Left kidney (tissue), 2 donors: ENCODE results near the gene ZNF148. TPM values are rescaled to one million over a fixed set of nuclear protein-coding genes. Genes with fewer than 3 reads are reported as not detected.

Experiments used
- DNase-seq: peaks from one replicate; pipeline ENCODE4 v3.0.0-alpha.2; 2013
- polyA plus RNA-seq: library from polyadenylated mRNA; unstranded; fragments of 120-200 nt; gene quantifications from one replicate; pipeline ENCODE4 v1.2.1, GENCODE V29; 2013; ENCODE audit not compliant: insufficient read length

ZNF148 gene
- polyA plus RNA-seq, 1 donor: 51.8 TPM

DNA sequence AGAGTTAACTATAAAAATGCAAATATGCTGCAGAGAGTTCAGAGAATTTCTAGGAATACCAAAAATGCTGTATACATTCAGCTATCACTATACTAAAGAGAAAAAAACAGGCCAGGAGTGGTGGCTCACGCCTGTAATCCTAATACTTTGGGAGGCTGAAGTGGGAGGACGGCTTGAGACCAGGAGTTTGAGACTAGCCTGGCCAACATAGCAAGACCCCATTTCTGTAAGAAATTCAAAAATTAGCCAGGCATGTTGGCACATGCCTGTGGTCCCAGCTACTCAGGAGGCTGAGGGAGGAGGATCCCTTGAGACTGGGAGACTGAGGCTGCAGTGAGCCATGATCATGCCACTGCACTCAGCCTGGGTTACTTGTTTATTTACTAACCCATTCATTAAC is 87.9 kb downstream of the ZNF148 start:
- DNase-seq: no peak

DNA sequence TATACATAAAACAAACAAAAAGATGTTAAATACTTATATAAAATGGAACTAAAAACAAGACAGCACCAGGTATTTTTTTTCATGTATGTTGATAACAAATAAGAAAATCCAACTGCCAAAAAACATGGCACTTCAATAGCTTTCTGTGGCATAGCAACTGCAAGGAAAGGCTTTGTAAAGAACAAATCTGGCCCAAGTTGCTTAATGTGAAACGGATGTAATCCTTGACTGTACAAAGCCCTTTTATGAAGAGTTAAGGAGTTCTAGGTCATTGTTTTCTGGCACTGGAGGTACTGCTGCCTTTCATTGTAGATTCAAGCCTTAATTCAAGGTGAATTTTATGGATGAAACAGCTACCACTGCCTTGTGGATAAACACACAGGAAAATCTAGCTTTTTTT is 93.7 kb downstream of the ZNF148 start:
- no peak for DNase-seq

DNA sequence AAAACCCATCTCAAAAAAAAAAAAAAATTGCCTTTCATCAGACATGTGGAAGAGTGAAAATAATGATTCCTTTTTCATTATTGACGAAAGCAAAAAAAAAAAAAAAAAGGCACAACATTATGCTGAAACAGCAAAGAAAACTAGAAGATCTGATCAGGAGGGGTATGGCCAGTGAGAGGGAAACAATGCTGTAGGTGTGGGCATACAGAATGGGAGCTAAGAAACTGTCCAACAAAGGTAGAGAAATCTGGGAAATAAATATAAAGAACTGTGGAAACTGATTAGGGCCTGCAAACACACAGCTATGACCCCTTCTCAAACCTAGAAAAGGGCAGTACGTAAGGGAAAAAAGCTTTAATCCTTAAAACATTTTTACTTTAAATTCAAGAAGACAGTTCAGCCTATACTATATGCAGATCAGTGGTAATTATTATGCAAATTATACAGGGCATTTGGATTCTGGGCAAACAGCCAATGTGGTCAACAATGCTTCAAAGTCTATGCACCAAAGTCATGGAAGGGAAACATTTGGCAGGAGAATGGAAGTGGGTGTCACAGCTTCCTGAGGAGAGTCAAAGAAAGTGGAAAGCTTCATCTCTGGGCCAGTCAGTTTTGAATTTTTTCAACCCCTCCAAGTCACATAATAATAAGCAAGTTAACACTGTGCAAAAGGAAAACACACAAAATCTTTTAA is 94.3 kb downstream of the ZNF148 start:
- no peak for DNase-seq

DNA sequence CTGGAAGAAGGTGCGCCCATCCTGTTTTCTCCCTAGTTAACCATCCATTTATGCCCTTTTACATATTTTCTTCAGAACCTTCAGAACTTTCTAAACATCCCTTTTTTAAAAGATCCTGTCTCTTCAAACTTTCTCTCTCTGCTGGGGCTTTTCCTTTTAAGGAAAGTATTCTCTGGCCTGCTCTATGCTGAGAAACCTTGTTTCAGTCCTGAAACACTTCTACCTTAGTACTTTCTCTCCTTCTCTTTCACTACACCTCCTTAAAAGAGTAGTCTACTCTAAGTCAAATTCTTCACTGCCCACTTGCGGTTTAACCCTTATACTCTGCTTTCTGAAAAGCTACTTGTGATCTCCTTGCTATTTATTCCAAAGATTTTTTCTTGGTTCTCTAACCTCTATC is 97.0 kb downstream of the ZNF148 start:
- no peak for DNase-seq

DNA sequence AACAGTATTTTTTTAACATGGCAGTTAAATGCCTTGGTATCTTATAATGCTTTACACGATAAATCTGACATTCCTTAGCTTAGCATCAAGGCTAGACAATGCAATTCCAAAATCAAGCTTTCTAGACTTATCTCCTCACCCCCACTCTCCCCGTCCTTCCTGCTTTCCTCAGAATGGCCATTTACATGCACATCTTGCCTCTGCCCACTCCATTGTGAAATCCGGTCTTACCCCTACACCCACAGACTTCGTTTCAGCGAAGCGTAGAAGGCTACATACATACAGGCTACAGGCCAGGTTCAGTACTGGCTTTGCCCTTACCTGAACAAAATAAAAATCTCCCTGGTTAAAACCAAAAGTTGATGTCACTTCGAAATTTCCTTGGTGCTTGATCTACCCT is 104.0 kb downstream of the ZNF148 start:
- no peak for DNase-seq

DNA sequence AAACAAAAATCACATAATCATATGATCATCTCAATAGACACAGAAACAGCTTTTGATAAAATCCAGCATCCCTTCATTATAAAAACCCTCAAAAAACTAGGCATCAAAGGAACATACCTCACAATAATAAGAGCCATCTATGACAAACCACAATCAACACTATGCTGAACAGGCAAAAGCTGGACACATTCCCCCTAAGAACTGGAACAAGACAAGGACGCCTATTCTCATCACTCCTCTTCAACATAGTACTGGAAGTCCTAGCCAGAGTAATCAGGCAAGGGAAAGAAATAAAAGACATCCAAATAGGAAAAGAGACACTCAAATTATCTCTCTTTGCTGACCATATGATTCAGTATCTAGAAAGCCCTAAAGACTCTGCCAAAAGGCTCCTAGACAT is 107.7 kb downstream of the ZNF148 start:
- DNase-seq: no peak

DNA sequence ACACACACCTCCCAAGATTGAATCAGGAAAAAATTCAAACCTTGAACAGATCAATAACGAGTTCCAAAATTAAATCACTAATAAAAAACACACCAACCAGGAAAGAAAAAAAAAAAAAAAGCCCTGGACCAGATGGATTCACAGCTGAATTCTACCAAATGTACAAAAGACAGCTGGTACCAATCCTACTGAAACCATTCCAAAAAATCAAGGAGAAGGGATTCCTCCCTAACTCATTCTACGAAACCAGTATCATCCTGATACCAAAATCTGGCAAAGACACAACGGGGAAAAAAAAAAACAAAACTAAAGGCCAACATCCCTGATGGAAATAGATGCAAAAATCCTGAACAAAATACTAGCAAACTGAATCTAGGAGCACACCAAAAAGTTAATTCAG is 108.2 kb downstream of the ZNF148 start:
- DNase-seq: no peak

DNA sequence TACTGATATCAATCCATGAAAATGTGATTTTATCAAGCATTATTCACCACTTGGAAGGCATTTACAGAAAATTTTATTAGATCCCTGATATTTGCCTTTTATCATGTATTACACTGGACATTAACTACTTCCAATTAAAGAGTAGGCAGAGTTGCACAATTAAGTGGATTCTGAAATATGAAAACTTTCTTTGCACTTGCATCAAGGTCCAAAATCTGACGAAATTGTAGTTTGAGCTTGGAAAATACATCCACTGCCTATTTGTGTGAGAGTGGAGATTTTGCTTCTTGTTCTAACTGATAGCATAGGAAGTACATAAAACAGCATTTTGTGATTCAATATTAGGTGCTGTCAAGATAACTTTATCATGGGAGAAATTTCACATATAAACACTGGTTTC is 113.0 kb downstream of the ZNF148 start:
- DNase-seq: no peak

DNA sequence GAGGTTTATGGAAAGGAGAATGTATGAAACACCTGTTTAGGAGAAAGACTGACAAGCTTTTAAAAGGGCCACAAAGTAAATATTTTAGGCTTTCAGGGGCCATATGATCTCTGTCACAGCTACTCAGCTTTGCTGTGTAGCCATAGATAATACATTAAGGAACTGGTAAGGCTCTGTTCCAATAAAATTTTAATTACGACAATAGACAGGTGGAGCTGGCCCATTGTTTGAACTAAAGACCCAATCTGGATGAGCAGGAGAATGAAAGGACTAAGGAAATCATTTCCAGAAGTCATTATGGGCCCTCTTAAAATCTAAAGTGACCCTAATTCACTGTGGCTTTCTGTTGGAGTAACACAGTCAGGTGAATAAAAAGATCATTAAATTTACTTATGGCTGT is 114.1 kb downstream of the ZNF148 start:
- DNase-seq: no peak

DNA sequence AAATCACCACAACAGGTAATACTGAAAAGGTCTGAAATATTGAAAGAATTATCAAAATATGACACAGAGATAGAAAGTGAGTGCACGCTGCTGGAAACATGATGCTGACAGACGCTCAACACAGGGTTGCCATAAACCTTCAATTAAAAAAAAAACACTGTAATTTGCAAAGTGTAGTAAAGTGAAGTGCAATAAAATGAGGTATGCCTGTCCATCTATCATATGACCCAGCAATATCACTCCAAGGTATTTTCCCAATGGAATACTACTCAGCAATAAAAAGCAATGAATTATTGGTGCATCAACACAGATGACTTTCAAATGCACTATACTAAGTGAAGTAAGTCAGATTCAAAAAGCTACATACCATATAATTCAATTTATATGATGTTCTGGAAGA is 115.0 kb downstream of the ZNF148 start:
- DNase-seq: no peak

DNA sequence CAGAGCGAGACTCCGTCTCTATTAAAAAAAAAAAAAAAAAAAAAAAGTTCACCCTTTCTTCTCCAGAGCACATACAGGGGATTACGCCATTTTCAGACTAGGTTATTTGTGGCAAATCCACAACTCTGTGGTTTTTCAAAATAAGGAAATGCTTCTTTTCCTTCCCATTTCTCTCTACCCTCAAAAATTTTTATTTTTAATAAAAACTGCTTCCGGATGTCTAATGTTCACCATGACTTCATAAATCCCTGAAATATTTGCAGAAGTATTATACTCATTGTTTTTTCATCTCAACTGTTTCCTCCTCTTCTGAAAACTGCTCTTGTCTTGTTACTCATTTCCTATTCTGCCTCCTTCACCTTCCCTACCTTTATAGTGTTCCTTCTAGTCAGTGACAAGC is 117.6 kb downstream of the ZNF148 start:
- no peak for DNase-seq

DNA sequence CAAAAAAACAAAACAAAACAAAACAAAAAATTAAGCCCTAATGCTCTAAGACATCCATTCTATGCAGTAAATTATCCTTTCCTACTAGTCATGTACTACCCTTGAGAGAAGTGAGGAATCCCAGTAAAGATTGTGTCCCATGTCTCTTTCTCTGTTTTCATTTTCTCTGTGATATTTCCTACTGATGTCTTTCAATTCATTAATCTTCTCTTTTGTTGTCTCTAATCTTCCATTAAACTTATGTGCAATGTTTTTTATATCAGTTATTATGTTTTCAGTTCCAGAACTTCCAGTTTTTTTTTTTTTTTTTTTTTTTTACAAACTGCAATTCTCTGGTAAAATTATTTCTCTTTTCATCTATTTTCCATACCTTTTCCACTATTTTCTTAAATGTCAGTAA is 118.5 kb downstream of the ZNF148 start:
- no peak for DNase-seq

DNA sequence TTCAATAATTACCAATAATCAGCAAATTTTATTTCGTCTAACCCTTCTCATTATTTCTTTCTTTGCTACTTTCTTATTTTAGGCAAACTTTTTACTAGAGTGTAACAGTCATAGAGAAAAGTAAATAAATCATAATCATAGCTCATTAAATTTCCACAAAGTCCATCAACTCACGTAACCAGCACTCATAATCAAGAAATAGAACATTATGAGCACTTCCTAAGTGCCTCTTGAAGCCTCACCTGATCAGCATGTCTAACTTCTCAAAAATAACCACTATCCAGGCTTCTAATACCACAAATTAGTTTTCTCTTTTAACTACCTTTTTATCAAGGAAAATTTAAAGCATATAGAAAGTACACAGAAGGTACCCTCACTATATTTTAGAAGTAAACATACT is 124.2 kb downstream of the ZNF148 start:
- DNase-seq: no peak

DNA sequence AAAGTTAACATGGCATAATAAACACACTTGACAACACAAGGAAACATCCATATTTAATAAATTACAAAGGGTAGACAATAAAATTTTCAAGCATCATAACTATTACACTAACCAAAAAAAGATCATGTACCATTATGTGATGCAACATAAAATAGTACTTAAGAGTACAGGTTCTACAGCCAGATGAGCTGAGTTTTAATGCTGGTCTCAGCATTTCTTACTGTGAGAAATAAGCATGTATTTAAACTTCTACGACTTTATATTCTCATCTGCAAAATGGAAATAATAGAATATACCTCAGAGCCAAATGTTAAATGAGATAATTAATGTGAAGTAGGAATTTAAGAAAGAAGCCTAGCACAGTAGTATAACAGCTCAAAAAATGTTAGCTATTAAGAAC is 128.9 kb downstream of the ZNF148 start:
- DNase-seq: no peak

DNA sequence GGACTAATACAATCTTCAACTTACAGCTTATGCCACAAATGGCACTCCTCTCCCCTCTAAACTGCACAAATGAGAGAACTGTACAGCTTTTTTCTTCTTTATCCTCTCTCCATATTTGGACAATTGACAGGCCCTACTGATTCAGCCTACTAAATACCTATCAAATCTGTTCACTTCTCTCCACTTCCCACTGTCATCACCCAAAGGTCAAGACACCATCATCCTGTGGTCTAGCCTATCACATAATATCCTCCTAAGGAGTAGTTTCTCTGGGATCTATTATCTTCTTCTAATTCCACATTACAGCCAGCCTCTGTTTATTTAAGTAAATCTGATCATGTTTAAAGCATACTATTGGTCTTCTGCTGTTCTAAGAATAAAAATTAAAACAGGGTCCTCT is 129.6 kb downstream of the ZNF148 start:
- no peak for DNase-seq

DNA sequence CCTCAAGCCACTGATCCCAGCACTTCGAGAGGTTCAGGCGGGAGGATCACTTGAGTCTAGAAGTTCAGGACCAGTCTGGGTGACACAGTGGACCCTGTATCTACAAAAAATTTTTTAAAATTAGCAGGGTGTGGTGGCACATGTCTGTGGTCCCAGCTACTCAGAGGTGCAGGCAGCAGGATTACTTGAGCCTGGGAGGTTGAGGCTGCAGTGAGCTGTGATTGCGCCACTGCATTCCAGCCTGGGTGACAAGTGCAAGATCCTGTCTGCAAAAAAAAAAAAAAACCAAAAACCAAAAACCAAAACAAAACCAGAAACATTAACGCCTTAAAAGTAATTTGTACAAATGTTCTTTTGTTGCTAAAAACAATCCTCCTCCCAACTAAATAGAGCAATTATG is 134.6 kb downstream of the ZNF148 start:
- no peak for DNase-seq

DNA sequence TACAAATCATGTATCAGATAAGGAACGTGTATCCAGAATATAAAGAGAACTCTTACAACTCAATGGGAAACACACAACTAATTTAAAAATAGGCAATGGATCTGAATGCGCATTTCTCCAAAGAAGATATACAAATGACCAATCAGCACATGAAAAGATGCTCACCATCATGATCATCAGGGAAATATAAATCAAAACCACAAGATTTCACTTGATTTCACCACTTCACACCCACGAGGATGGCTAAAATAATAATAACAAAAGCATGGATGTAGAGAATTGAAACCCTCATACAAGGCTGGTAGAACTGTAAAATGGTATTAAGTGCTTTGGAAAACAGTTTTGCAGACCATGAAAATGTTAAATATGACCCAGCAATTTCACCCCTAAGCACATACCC is 135.9 kb downstream of the ZNF148 start:
- DNase-seq: no peak

DNA sequence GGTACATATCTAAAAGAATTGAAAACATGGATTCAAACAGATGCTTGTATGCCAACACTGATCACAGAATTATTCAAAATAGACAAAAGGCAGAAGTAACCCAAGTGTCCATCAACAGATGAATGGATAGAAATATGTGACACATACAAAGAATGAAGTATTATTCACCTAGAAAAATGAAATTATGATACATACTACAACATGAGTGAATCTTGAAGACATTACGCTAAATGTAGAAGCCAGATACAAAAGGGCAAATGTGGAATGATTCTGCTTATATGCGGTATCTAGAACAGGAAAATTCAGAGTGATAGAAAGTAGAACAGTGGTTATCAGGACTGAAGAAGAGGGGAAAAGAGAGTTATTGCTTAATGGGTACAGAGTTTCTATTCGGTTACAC is 136.4 kb downstream of the ZNF148 start:
- no peak for DNase-seq

DNA sequence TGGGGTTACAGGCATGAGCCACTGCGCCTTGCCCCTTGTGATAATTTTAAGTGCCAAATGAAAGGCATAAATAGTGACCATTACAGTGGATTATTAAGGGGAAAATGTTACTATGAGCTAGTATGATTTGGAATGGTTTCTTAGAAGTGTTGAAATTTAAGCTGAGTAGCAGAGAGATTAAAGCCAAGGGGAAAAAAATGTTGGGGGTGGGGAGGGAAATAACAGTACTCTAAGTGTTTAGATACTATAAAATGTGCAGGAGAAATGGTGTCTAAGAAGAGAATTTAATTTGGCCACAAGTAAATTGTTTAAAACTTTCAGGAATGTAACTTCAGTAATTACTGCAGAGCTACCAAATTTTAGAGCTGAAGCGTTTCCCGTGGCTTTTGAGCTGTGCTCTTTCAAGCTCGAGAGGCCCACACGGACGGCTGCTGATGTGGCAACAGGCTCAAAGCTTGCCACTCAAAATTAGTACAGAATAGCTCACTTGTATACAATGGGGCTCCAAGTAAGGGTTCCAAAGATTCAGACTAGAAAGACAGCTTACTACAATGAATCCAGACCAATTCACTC is 138.7 kb downstream of the ZNF148 start:
- no peak for DNase-seq

DNA sequence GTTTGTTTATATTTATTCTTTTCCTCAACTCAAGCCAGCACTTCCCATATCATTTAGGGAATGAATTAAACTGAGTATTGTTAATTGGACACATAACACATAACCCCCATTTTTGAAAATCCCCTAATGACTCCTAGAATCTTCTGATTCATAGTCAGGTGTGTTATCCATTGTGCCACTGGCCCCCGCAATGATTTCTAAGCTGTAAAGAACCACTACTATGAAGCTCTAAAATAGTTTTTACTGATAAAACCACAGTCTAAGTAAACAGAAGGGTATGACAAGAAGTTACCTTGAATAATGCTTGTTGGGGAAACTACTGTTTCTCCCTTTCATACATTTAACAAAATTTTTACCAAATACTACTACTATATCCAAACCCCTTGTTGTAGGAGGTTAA is 140.3 kb downstream of the ZNF148 start:
- no peak for DNase-seq

DNA sequence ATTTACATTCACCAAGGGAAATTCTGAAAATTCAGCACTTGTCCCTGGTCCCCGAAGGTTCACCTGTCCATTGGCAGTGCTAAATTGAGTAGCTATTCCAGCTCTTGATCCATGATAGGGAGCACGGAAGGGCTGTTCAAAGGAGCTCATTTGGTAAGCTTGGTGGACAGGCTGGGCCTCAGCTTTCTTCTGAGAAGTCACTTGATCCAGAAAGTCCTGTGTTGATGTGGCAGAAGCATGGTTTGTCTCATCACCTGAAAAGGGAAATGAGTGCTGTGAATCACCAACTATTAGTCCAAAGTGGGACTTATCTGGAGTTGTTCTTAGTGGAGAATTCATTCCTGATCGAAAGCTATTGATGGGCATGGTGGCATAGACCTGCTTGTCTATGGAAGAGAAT is 142.7 kb downstream of the ZNF148 start:
- DNase-seq: no peak

DNA sequence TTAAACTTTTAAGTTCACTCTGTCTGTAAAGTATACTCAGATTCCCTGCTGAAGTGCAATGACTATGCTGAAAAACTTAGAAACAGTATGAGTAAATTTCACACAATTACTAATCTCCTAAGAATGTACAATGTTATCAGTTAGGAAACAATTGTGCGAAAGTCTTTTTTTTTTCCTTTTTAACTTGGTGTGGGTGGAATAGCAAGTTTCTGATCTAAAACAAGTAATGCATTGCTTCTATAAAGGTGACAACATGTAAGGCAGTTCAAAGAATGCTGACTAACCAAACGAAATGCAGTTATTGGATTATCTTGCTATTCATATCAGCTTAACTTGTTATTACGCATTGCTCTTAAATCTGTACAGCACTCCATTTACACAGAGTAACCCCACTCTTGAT is 143.2 kb downstream of the ZNF148 start:
- DNase-seq: no peak

DNA sequence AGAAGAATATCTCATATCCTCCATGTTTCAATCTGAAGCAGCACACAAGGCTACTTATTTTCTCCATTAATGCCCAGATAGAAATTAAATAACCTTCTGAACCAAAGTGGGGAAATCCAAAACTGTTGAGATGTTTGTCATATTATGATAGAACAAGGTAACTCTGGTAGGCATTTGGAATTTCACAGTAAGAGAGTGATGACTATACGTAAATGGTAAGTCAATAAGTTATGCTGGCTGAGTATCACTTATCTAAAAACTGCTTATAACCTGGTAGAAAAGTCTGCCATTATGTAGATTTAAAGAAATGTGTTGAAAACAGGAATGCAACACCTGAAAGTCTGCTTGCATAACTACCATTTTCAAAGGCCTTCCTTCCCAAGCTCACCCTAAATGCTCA is 145.4 kb downstream of the ZNF148 start:
- DNase-seq: no peak

DNA sequence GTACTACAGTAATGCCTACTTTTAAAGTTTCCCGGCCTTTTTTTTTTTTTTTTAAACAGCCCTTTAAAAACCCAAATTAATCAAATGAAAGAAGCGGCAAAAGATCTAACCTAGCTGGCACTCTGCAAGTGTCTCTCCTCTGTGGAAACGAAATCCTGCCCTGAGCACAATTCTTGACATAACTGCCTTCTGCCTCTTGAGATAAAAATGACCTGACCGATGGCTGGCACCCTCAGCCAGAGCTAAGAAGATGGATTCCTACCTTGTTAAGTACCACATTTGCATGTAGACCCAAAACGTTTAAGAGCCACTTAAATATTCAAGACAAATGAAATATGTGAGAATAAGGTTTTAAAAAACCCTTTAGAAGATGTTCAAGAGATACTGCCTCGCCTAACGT is 146.0 kb downstream of the ZNF148 start:
- no peak for DNase-seq

DNA sequence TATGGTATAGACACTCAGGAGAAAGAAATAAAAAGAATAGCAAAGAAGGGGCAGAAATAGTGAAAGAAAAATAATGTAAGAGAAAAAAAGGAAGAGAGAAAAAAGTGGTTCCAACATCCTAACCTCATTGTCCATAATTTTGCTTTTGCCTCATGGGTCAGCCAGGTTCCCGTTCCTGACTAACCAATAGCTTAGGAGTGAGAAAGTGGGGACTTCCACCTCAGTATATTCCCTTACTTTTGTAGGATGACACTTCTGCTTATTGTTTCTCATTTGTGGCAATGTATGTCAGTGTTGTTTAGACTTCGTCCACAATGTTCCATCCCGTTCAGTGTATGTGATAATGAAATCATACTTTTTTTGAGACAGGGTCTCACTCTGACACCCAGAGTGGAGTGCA is 153.3 kb downstream of the ZNF148 start:
- DNase-seq: no peak
